Tibial nerve (tissue), 4 donors: ENCODE data around the gene ABHD12. TPM values are rescaled to one million over a fixed set of nuclear protein-coding genes. Genes with fewer than 3 reads are reported as not detected.

Experiments used
- DNase-seq, 2 donors: peaks; one replicate each; pipeline ENCODE4 v3.0.0-alpha.2; 2019; ENCODE audit warnings: low spot score in 2 of 2
- H3K27ac ChIP-seq, 4 donors: fragments of 200-600 bp; sonication (generic) in 3 of 4; one replicate each; pipeline ENCODE4 v1.5.1; 2017 to 2019; ENCODE audit warnings: mild to moderate bottlenecking in 1 of 4
- H3K27me3 ChIP-seq, 2 donors: fragments of 200-600 bp; sonication (generic) in 1 of 2; one replicate each; pipeline versions ENCODE4 v1.5.1 to v1.6.0; 2017 to 2019
- H3K36me3 ChIP-seq, 3 donors: fragments of 200-600 bp; sonication (generic); one replicate each; pipeline ENCODE4 v1.5.1; 2018 to 2019
- H3K4me1 ChIP-seq, 4 donors: fragments of 200-600 bp; sonication (generic) in 3 of 4; one replicate each; pipeline ENCODE4 v1.5.1; 2017 to 2019
- H3K4me3 ChIP-seq, 4 donors: fragments of 200-600 bp; sonication (generic) in 3 of 4; one replicate each; pipeline ENCODE4 v1.5.1; 2017 to 2019; ENCODE audit warnings: mild to moderate bottlenecking in 1 of 4, moderate library complexity in 1 of 4
- H3K9me3 ChIP-seq, 4 donors: fragments of 200-600 bp; sonication (generic) in 3 of 4; one replicate each; pipeline ENCODE4 v1.5.1; 2017 to 2019
- EP300 ChIP-seq, 2 donors: sonication (generic); formaldehyde crosslinking; IDR thresholded peaks; one replicate each; pipeline ENCODE4 v1.6.1; 2017; ENCODE audit warnings: antibody characterized with exemption in 2 of 2, mild to moderate bottlenecking in 1 of 2
- POLR2A ChIP-seq, 2 donors: fragments of 450-650 bp; IDR thresholded peaks; one replicate each; pipeline ENCODE4 v1.6.1; 2017; ENCODE audit warnings: antibody characterized with exemption in 2 of 2, mild to moderate bottlenecking in 2 of 2, moderate library complexity in 2 of 2
- WGBS, 2 donors: methylation state at CpG; one replicate each; pipeline ENCODE4 v1.1.5; 2018; 5-methylcytosine and 5-hydroxymethylcytosine counted together
- total RNA-seq, 4 donors: library from RNA; depleted of rRNA; stranded (reverse); fragments of >200 nt; gene quantifications; one replicate each; pipeline ENCODE4 v1.1.0, GENCODE V29; 2016
- TF ChIP-seq, protein P1 (sequence below), 5 experiments: fragments of 200-600 bp in 3 of 5; fragments of 450-650 bp in 2 of 5; sonication (generic) in 3 of 5; IDR thresholded peaks; one replicate each; pipeline ENCODE4 v1.5.1; 2016 to 2019; ENCODE audit warnings: antibody characterized with exemption in 5 of 5, mild to moderate bottlenecking in 3 of 5, moderate library complexity in 2 of 5

ABHD12 gene
- total RNA-seq, 4 donors from 2014 or later: 67.2 to 116 (median 105) TPM

DNA sequence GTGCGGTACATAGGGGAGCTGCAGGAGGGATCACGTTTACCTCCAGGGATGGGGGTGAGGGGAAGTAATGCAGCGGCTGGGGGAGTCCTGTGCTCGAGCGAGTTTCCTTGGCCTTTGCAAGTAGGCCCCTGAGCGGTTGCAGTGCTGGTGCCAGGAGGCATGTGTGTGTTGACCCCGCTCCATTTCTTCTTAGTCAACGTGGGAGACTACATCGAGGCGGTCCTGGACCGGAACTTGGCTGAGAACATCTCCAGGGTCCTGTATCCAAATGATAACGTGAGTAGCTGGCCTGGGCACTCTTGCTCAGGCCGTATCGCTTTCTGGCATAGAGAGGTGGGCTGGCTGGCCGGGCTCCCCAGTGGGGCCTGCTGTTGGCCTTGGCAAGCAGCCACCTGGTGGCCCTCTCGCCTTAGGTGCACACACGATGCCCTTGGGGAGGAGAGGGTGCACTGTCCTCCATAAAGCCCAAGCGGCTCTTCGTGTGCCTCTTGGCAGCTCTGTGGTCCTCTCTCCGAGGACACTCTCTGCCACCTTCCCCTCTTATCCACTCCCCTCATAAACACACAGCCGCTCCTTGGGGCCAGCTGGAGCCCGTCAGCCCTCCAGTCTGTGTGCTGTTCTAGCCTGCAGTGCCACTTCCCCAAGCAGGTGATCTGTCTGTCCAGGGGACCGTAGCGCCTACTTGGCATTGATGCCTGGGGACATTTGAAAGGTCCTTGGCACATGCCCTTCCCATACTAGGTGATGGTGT, 113.4 kb downstream of the ABHD12 start:
- 88 to 89% methylated on average over 24 of the region's 24 CpGs for WGBS, 2 donors
- peak in 1 of 2 donors; percentile 4 for DNase-seq
- Histone ChIP-seq H3K4me1 (no peaks in the 10 kb centered on the region), H3K27me3 (no peaks in the 10 kb centered on the region), H3K4me3 (no peak overlapping the region), H3K27ac (no peak overlapping the region), H3K36me3 (peaks cover 8 to 99% (median 19%) of the 10 kb centered on the region in 3 donors), H3K9me3 (no peaks in the 10 kb centered on the region)
- TF ChIP-seq, protein P1, sequence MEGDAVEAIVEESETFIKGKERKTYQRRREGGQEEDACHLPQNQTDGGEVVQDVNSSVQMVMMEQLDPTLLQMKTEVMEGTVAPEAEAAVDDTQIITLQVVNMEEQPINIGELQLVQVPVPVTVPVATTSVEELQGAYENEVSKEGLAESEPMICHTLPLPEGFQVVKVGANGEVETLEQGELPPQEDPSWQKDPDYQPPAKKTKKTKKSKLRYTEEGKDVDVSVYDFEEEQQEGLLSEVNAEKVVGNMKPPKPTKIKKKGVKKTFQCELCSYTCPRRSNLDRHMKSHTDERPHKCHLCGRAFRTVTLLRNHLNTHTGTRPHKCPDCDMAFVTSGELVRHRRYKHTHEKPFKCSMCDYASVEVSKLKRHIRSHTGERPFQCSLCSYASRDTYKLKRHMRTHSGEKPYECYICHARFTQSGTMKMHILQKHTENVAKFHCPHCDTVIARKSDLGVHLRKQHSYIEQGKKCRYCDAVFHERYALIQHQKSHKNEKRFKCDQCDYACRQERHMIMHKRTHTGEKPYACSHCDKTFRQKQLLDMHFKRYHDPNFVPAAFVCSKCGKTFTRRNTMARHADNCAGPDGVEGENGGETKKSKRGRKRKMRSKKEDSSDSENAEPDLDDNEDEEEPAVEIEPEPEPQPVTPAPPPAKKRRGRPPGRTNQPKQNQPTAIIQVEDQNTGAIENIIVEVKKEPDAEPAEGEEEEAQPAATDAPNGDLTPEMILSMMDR (IDR thresholded peaks at IDR 0.05): no peak
- TF ChIP-seq POLR2A (IDR thresholded peaks at IDR 0.05) (no peak), EP300 (IDR thresholded peaks at IDR 0.05) (no peak)

DNA sequence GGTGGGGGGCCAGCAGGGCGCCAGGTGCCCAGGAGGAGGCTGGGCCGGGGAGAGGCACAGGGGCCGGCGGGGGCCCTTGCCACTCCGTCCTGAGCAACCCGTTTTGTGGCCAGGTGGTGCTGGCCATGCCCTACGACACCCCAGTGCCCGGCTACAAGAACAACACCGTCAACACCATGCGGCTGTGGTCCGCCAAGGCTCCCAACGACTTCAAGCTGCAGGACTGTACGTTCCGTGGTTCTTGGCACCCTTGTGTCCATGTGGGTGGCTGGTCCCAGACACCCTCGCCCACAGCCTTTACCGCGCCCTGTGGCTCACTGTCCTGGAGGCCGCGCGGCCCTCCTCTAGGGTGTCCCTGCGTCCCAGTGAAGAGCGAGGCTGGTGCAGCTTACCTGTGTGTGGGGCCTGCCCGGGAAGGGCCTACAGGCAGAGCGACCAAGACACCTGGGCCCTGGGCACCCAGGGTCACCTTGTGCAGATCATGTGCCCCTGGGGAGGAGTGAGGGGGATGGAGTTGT, 114.0 kb downstream of the ABHD12 start:
- TF ChIP-seq, protein P1 (IDR thresholded peaks at IDR 0.05): no peak
- TF ChIP-seq POLR2A (IDR thresholded peaks at IDR 0.05) (no peak), EP300 (IDR thresholded peaks at IDR 0.05) (no peak)
- Histone ChIP-seq H3K27me3 (no peaks in the 10 kb centered on the region), H3K9me3 (no peaks in the 10 kb centered on the region), H3K27ac (no peak overlapping the region), H3K4me3 (no peak overlapping the region), H3K36me3 (peaks cover 8 to 99% (median 23%) of the 10 kb centered on the region in 3 donors), H3K4me1 (no peaks in the 10 kb centered on the region)
- WGBS, 2 donors: 92% methylated on average over 19 to 20 of the region's 24 CpGs
- DNase-seq: peak in 1 of 2 donors; percentile 12

DNA sequence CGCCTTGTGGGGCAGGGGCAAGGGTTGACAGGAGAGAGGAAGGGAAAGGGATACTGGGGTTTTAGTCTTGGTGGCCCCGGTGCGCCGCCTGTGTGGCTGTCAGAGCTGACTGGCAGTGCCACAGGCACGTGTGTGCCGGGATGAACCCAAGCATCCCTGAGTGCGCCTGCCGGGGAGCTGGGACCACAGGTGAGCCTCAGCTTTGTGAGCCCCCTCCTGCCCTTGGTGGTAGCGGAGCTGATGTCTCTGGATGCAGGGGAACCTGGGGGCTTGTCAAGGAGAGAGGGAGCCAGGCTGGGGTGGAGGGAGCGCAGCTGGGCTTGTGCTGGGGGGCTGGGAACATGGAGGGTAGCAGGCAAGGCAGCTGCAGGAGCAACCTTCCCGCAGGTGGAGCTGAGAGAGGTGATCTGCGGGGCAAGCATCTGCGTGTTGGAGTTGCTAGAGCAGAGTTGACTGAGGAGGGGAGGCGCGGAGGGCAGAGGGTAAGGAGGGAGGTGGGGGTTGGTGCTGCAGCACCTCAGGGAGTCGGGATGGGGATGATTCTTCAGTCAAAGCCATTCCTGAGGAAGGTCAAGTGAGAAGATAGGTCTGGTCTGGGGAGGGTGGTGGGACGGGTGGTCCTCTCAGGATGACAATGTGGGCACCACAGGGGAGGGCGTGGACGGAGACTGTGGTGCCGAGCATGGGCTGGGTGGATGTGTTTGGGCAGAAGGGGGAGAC, 114.7 kb downstream of the ABHD12 start:
- Histone ChIP-seq H3K9me3 (no peaks in the 10 kb centered on the region), H3K27ac (no peak overlapping the region), H3K4me1 (no peaks in the 10 kb centered on the region), H3K4me3 (no peak overlapping the region), H3K36me3 (peaks cover 8 to 99% (median 21%) of the 10 kb centered on the region in 3 donors), H3K27me3 (no peaks in the 10 kb centered on the region)
- TF ChIP-seq, protein P1 (IDR thresholded peaks at IDR 0.05): no peak
- TF ChIP-seq EP300 (IDR thresholded peaks at IDR 0.05) (no peak), POLR2A (IDR thresholded peaks at IDR 0.05) (no peak)
- peak in 1 of 2 donors; percentile 1 for DNase-seq
- WGBS, 2 donors: 91 to 94% methylated on average over 20 of the region's 20 CpGs

DNA sequence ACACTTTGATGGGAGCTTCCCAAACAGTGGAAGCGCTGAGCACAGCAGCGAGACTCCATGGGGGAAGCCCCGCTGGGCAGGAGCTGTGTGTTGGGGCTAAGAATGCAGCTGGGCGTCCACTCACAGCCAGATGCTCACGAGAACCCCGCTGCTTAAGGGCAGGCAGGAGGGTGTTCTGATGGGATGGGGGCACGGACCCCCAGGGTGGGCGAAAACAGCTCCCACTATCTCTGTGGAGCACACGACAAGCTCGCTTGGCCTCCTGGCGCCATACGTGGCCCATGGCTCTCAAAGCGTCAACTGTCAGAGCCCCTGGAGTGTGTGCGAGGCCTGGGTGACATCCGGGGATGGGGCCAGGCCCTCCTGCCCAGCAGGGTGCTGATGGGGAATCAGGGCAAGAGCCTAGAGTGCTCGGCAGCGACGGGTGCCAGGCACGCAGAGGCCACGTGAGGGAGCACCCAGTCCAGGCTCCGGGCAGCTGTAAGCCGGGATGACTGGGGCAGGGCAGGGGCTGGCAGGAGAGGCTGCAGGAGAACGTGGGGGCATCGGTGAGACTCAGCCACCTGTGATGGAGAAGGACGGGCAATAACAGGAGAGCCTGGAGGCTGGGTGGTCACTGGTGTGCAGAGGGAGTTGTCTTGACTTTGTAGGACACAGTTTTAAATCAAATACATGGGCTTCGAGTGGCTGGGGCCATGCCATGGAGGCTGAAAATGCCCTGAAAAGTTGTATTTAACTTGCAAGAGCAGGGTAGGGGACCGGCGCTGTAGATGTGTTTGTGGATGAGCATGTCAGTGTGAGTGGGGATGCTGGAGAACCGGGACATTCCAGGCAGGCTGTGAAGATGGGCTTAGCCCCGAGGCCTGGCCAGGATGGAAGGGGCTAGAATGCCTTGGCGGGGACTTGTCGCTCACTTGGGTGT, 115.5 kb downstream of the ABHD12 start:
- Histone ChIP-seq H3K4me3 (no peak overlapping the region), H3K27ac (no peak overlapping the region), H3K36me3 (peaks cover 8 to 99% (median 12%) of the 10 kb centered on the region in 3 donors), H3K4me1 (no peaks in the 10 kb centered on the region), H3K9me3 (no peaks in the 10 kb centered on the region), H3K27me3 (no peaks in the 10 kb centered on the region)
- no peak for TF ChIP-seq POLR2A (IDR thresholded peaks at IDR 0.05)
- no peak for TF ChIP-seq EP300 (IDR thresholded peaks at IDR 0.05)
- TF ChIP-seq, protein P1 (IDR thresholded peaks at IDR 0.05): no peak
- 91 to 92% methylated on average over 26 to 29 of the region's 32 CpGs for WGBS, 2 donors
- DNase-seq: peak in 1 of 2 donors; percentile 6
